HUES64 (cell line): ENCODE results near the gene L1CAM.

Source experiments
- H3K27ac ChIP-seq: 2 replicates; pipeline ENCODE4 v1.7.0; 2013; ENCODE audit warnings: low read depth, low read length, inconsistent platforms
- H3K27me3 ChIP-seq: 2 replicates; pipeline ENCODE4 v1.6.1; 2013; ENCODE audit warnings: mild to moderate bottlenecking, low read length; ENCODE audit not compliant: insufficient read depth
- H3K36me3 ChIP-seq: 2 replicates; pipeline ENCODE4 v1.6.1; 2013; ENCODE audit warnings: mild to moderate bottlenecking, low read length; ENCODE audit not compliant: insufficient read depth
- H3K4me1 ChIP-seq: 2 replicates; pipeline ENCODE4 v1.6.1; 2013; ENCODE audit warnings: mild to moderate bottlenecking, low read length, moderate library complexity; ENCODE audit not compliant: insufficient read depth
- H3K4me3 ChIP-seq: 2 replicates; pipeline ENCODE4 v1.5.1; 2013; ENCODE audit warnings: mild to moderate bottlenecking, low read length, moderate library complexity
- H3K9ac ChIP-seq: 2 replicates; pipeline ENCODE4 v1.6.1; 2013; ENCODE audit warnings: mild to moderate bottlenecking, low read depth, low read length
- H3K9me3 ChIP-seq: 2 replicates; pipeline ENCODE4 v1.6.1; 2013; ENCODE audit warnings: low read depth, low read length; ENCODE audit not compliant: insufficient read depth
- WGBS: fragments of 150-250, 120-280 bp; methylation state at CpG from one replicate; pipeline ENCODE4 v1.1.7; 2013; ENCODE audit warnings: missing lambda C conversion rate; 5-methylcytosine and 5-hydroxymethylcytosine counted together

L1CAM gene

GRCh38 chrX:153873282-153874084, 12.5 kb downstream of the L1CAM start:
- peaks cover 17% of the 10 kb centered on the region for H3K4me1 ChIP-seq
- H3K36me3 ChIP-seq: peaks cover 10% of the 10 kb centered on the region; the same call in 1 of the 2 replicates
- no peaks in the 10 kb centered on the region for H3K27me3 ChIP-seq
- no peak overlapping the region for H3K27ac ChIP-seq
- no peak overlapping the region for H3K4me3 ChIP-seq
- 22% methylated on average over 7 of the region's 7 CpGs for WGBS
- H3K9ac ChIP-seq: no peak overlapping the region
- H3K9me3 ChIP-seq: no peaks in the 10 kb centered on the region

- Histone ChIP-seq H3K27ac (no peak overlapping the region), H3K27me3 (no peaks in the 10 kb centered on the region)
These were observed 13.8 kb downstream of the L1CAM start for GRCh38 chrX:153871946-153872878.

DNA sequence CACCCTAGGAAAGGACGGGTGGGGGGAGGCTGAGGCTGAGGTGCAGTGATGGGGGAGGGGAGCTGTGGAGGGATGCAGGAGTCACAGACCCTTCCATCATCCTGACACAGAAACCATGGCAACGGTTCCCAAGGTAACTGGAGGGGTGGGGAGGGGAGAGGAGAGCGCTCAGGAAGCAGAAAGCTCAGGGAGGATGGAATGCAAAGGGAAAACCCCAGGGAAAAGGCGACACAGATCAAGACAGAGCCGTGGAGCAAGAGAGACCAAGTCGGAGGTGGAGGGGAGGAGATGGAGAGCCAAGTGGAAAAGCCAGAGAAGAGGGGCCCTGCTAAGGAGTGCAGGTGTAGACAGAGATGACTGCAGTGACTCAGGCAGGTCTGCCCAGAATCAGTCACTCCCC, 14.5 kb downstream of the L1CAM start:
- H3K9ac ChIP-seq: no peak overlapping the region
- peaks cover 15% of the 10 kb centered on the region for H3K36me3 ChIP-seq

More at GRCh38 chrX:153871946-153872878, 13.8 kb downstream of the L1CAM start:
- Histone ChIP-seq H3K4me3 (no peak overlapping the region), H3K9ac (no peak overlapping the region), H3K9me3 (no peaks in the 10 kb centered on the region), H3K4me1 (peaks cover 6% of the 10 kb centered on the region; the same call in 1 of the 2 replicates), H3K36me3 (peaks cover 15% of the 10 kb centered on the region)
- 89% methylated on average over 29 of the region's 29 CpGs for WGBS

DNA sequence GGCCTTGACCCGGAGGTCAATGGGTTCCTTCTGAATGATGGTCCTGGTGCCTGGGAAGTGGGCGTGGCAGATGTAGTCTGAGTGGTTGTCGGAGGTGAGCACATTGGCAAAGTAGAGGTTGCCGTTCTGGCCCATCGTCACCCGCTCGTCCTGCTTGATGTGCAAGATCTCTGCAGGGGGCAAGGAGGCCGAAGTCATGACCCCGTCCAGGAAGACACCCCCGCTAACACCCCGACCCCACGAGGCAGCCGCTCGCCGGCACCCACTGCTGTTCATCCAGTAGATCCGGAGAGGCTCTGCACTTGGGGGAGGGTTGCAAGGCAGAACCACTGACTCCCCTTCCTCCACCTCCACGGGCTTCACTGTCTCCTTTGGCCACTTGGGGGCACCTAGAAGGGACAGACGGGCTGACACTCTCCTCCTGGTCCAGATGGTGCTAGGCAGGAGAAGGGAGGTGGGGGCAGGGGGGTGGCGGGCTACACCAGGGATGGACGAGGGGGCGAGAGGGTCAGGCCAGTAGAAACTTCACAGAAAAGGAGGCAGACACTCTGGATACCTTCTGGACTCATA, 15.1 kb downstream of the L1CAM start:
- Histone ChIP-seq H3K27me3 (no peaks in the 10 kb centered on the region), H3K27ac (no peak overlapping the region), H3K4me3 (no peak overlapping the region), H3K36me3 (peaks cover 18% of the 10 kb centered on the region), H3K9me3 (no peaks in the 10 kb centered on the region), H3K9ac (no peak overlapping the region), H3K4me1 (peaks cover 3% of the 10 kb centered on the region; the same call in 1 of the 2 replicates)
- 82% methylated on average over 20 of the region's 21 CpGs for WGBS

More for the DNA sequence above, 14.5 kb downstream of the L1CAM start:
- 55% methylated on average over 5 of the region's 6 CpGs for WGBS
- H3K4me1 ChIP-seq: peaks cover 6% of the 10 kb centered on the region; the same call in 1 of the 2 replicates
- no peaks in the 10 kb centered on the region for H3K27me3 ChIP-seq
- no peak overlapping the region for H3K27ac ChIP-seq
- H3K9me3 ChIP-seq: no peaks in the 10 kb centered on the region
- H3K4me3 ChIP-seq: no peak overlapping the region

GRCh38 chrX:153870288-153870690, 15.7 kb downstream of the L1CAM start:
- Histone ChIP-seq H3K27me3 (no peaks in the 10 kb centered on the region), H3K9me3 (no peaks in the 10 kb centered on the region), H3K4me1 (peaks cover 3% of the 10 kb centered on the region; the same call in 1 of the 2 replicates), H3K36me3 (peaks cover 21% of the 10 kb centered on the region), H3K4me3 (no peak overlapping the region), H3K27ac (no peak overlapping the region), H3K9ac (no peak overlapping the region)
- 93% methylated on average over 10 of the region's 11 CpGs for WGBS

GRCh38 chrX:153869473-153870287, 16.3 kb downstream of the L1CAM start:
- no peak overlapping the region for H3K27ac ChIP-seq
- 96% methylated on average over 29 of the region's 31 CpGs for WGBS
- H3K9me3 ChIP-seq: no peaks in the 10 kb centered on the region
- peaks cover 22% of the 10 kb centered on the region for H3K36me3 ChIP-seq
- no peaks in the 10 kb centered on the region for H3K27me3 ChIP-seq
- no peaks in the 10 kb centered on the region; the same call in 1 of the 2 replicates for H3K4me1 ChIP-seq
- no peak overlapping the region for H3K9ac ChIP-seq
- H3K4me3 ChIP-seq: no peak overlapping the region

GRCh38 chrX:153868576-153869472, 17.1 kb downstream of the L1CAM start:
- Histone ChIP-seq H3K27me3 (no peaks in the 10 kb centered on the region), H3K27ac (no peak overlapping the region), H3K9ac (no peak overlapping the region), H3K9me3 (no peaks in the 10 kb centered on the region), H3K4me1 (no peaks in the 10 kb centered on the region; the same call in 1 of the 2 replicates), H3K4me3 (no peak overlapping the region), H3K36me3 (peaks cover 22% of the 10 kb centered on the region)
- WGBS: 95% methylated on average over 26 of the region's 26 CpGs

GRCh38 chrX:153867671-153868070, 18.3 kb downstream of the L1CAM start:
- Histone ChIP-seq H3K9me3 (no peaks in the 10 kb centered on the region), H3K36me3 (peaks cover 22% of the 10 kb centered on the region), H3K4me3 (no peak overlapping the region), H3K27ac (no peak overlapping the region), H3K9ac (no peak overlapping the region), H3K4me1 (no peaks in the 10 kb centered on the region), H3K27me3 (no peaks in the 10 kb centered on the region)
- 96% methylated on average over 12 of the region's 13 CpGs for WGBS

DNA sequence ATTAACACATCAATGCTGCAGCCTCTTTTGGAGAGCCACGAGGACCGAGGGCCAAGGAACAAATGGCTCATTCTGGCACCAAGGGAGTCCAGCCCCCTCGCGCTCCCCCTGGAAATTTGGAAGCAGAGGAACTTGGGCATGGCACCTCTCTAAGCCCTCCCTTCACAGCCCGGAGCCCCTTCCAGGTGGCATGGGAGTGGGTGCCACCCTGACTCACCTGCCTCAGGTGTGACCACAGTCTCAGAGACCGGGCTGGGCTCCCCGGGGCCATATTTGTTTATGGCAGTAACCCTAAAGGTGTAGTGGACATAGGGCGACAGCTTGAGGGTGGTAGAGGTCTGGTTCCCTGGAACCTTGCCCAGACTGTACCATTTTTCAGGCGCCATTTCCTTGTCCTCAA, 18.8 kb downstream of the L1CAM start:
- H3K27me3 ChIP-seq: no peaks in the 10 kb centered on the region
- no peak overlapping the region for H3K9ac ChIP-seq
- H3K36me3 ChIP-seq: peaks cover 22% of the 10 kb centered on the region
- no peak overlapping the region for H3K27ac ChIP-seq
- no peaks in the 10 kb centered on the region for H3K9me3 ChIP-seq
- H3K4me3 ChIP-seq: no peak overlapping the region
- WGBS: 92% methylated on average over 8 of the region's 9 CpGs
- no peaks in the 10 kb centered on the region for H3K4me1 ChIP-seq
